Activated CD4-positive, alpha-beta memory T cell treated with anti-CD3 and anti-CD28 coated beads for 36 hours (primary cell): ENCODE results near the gene OR6V1. TPM values are rescaled to one million over a fixed set of nuclear protein-coding genes. Genes with fewer than 3 reads are reported as not detected.

ENCODE experiments used
- CTCF ChIA-PET: fragments of 350-600 bp; sonication (Branson Sonifier 250); formaldehyde crosslinking; loops from one replicate; lab custom pipeline; 2021; ENCODE audit warnings: antibody characterized with exemption, inconsistent platforms; lab: Charles Lee
- POLR2A ChIA-PET: fragments of 350-600 bp; sonication (Branson Sonifier 250); formaldehyde crosslinking; loops from one replicate; lab custom pipeline; 2021; ENCODE audit warnings: antibody characterized with exemption; lab: Charles Lee
- DNase-seq: peaks from one replicate; pipeline ENCODE4 v3.0.0-alpha.2; 2020
- H3K27ac Mint-ChIP-seq: one replicate; pipeline ENCODE4 v1.8.0; 2021; ENCODE audit warnings: mixed read lengths
- H3K27me3 Mint-ChIP-seq: one replicate; pipeline ENCODE4 v1.8.0; 2021; ENCODE audit warnings: mixed read lengths
- H3K36me3 Mint-ChIP-seq: one replicate; pipeline ENCODE4 v1.8.0; 2021; ENCODE audit warnings: mixed read lengths
- H3K4me1 Mint-ChIP-seq: one replicate; pipeline ENCODE4 v1.8.0; 2021; ENCODE audit warnings: low read depth, mixed read lengths
- H3K4me3 Mint-ChIP-seq: one replicate; pipeline ENCODE4 v1.8.0; 2021; ENCODE audit warnings: mild to moderate bottlenecking, mixed read lengths
- H3K9me3 Mint-ChIP-seq: one replicate; pipeline ENCODE4 v1.8.0; 2021; ENCODE audit warnings: mixed read lengths
- intact Hi-C: fragments of 100-400 bp; cut with micrococcal nuclease; formaldehyde crosslinking; loops from one replicate; pipeline ENCODE4 v1.15.1; 2023
- total RNA-seq, 2 experiments: library from RNA; stranded (reverse); gene quantifications; one replicate each; pipeline ENCODE4 v1.2.3, GENCODE V29; 2021

OR6V1 gene
- not detected for total RNA-seq

DNA sequence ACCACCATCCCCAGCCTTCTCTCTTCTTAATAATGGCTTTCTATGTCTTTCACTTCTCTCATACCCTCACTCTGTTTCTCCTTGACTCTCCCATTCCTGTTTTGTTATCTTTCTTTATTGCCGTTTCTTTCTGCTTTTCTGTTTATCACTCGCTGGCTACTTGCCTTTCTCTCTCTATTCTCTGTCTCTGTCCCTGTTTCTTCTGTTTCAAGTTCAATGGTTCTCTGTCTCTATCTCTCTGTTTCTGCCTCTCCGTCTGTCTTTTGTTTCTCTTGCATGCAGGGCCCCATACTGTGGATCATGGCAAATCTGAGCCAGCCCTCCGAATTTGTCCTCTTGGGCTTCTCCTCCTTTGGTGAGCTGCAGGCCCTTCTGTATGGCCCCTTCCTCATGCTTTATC is at the start of gene OR6V1:
OR6V1 (plus strand) TSS at position 301 of the 400 bp plus-strand sequence; CDS start at position 301, 0 bp downstream.
- ChIA-PET CTCF (no interaction called here), POLR2A (no interaction called here)
- intact Hi-C loops: no loop called here
- Mint-ChIP-seq H3K27me3 (peaks cover 14% of the 10 kb centered on the region), H3K27ac (no peak within 1 kb of the TSS), H3K4me1 (peaks cover 2% of the 10 kb centered on the region), H3K4me3 (no peak within 1 kb of the TSS), H3K36me3 (no peaks in the 10 kb centered on the region), H3K9me3 (no peaks in the 10 kb centered on the region)
- DNase-seq: no peak

- intact Hi-C loops: loop anchor here (1.0 to 10.0 kb wide), 9 partner anchors 122 to 1028 kb away; partner anchors contain the start of gene TAS2R38
- DNase-seq: no peak
- H3K4me3 Mint-ChIP-seq: peak overlapping the region; percentile 73
- no peaks in the 10 kb centered on the region for H3K36me3 Mint-ChIP-seq
- H3K27me3 Mint-ChIP-seq: peaks cover 2% of the 10 kb centered on the region
- H3K4me1 Mint-ChIP-seq: peaks cover 7% of the 10 kb centered on the region
- no peaks in the 10 kb centered on the region for H3K9me3 Mint-ChIP-seq
- ChIA-PET CTCF (interaction anchor here (0.6 to 18.4 kb wide), 36 partner anchors 8 to 1028 kb away, joined by 3 to 402 read pairs (median 6); partner anchors contain the start of gene EPHB6), POLR2A (interaction anchor here (1.3 kb wide), 1 partner anchor 212 kb away, joined by 4 read pairs; no protein-coding TSS in a partner anchor)
- H3K27ac Mint-ChIP-seq: no peak overlapping the region
Observed at GRCh38 chr7:143002898-143003297, 49.2 kb upstream of the OR6V1 start.

DNA sequence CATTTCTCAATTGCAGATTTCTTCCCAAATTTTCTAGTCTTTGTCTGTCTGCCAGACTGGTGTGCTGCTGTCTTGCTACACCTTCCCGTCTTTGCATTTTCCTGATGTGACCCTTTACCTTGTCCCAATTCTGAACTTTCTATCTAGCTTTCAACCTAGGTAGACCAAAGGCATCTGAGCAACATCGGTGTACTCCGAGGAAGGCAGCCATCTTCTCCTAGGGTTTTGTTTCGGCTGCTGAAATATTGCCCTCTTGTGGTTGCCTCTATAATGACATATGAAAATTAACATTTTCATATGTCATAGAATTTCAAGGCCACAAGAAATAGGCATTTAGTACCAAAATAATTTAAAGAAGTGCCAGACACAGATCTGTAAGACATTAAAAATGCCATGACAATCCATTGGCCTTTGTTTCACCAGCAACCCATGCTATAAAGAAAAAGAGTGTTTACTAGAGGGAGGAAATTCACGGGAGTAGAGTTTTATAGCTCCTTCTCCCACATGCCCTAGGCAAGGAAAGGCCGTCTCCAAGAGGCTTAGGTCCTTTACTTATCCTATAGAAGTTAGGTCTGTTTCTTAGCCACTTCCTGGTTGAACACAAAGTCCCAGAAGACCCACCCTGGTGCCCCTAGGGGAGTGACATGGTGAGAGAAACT is 48.6 kb upstream of the OR6V1 start:
- Mint-ChIP-seq H3K9me3 (no peaks in the 10 kb centered on the region), H3K36me3 (no peaks in the 10 kb centered on the region), H3K4me3 (peak overlapping the region; percentile 73), H3K27ac (no peak overlapping the region), H3K4me1 (peaks cover 9% of the 10 kb centered on the region), H3K27me3 (peaks cover 3% of the 10 kb centered on the region)
- intact Hi-C loops: loop anchor here (1.0 to 10.0 kb wide), 9 partner anchors 122 to 1029 kb away; partner anchors contain the start of gene TAS2R38
- DNase-seq: peak; percentile 45
- ChIA-PET CTCF (interaction anchor here (0.6 to 18.4 kb wide), 37 partner anchors 8 to 1028 kb away, joined by 3 to 402 read pairs (median 6); partner anchors contain the start of gene EPHB6), POLR2A (interaction anchor here (1.3 kb wide), 1 partner anchor 212 kb away, joined by 4 read pairs; no protein-coding TSS in a partner anchor)

DNA sequence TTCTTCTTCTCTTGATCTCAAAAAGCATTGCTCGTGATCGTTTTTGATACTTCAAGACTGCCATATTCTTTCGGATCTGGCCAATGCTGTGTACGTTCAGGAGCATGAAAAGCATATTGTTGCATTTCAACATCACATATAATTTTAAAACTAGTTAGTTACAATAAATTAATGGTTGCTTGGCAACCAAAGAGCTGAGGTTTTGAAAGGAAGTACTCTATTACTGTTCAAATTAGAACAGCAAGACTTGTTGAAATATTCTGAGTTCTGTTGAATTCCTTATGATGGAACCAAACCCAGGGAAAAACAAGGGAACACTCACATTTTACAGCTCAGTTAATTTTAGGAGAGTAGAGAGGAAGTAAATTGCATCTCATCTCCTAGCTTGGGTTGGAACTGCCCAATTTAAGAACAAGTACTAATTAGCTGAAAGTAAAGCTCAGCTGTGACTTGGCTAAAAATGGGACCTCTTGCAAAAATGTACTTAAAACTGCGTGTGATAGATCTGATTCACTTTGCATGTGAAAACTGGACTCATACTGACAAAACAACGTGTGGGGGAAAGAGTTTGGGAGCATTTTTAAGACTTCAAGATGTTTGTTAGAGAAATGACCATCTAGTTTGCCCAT is 46.4 kb upstream of the OR6V1 start:
- intact Hi-C loops: loop anchor here (5.0 to 10.0 kb wide), 3 partner anchors 412 to 1031 kb away; partner anchors contain the start of gene TAS2R38
- ChIA-PET POLR2A (no interaction called here), CTCF (interaction anchor here (0.7 to 18.4 kb wide), 16 partner anchors 11 to 471 kb away, joined by 3 to 402 read pairs (median 4); partner anchors contain the start of gene TAS2R40)
- DNase-seq: no peak
- H3K9me3 Mint-ChIP-seq: no peaks in the 10 kb centered on the region
- peaks cover 3% of the 10 kb centered on the region for H3K27me3 Mint-ChIP-seq
- H3K4me3 Mint-ChIP-seq: no peak overlapping the region
- no peak overlapping the region for H3K27ac Mint-ChIP-seq
- peaks cover 9% of the 10 kb centered on the region for H3K4me1 Mint-ChIP-seq
- no peaks in the 10 kb centered on the region for H3K36me3 Mint-ChIP-seq

DNA sequence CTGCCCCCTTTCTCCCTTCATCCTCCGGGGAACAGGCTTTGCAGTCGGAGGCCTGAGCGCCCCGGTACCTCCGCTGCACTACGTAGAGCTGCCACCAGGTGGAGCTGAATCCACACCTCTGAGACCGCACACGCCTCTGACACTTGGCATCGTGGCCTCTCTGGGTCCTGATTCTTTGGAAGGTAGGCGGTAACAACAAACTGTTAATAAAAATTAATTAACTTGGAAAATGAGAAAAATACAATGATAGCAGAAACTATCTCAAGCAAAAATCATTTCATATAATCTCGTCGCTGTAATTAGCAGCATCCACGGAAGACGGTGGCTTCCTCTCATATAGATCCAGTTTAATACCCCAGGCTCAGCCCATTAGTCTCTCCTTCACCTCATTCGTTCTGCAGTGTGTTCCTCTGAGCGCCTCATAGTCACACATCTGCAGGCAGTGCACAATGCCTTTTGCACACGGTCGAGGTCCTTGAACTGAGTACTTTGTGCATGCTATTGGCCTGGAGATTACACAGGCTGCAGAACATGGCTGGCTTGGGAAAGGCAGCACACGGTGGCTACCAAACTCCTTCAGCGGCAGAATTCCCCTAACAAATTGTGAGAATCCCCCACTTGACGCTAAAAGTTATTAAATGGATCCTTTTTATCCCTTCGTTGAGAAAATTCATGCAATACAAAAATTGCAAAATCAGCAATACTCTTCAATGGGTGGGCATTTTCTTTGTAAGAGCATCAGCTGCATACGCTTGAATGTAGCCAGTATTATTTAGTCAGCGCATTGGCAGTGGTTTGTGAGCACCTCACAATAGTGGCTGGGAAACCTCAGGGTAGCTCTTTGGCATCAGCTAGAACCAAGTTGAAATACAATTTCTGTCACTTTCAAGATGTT is 43.9 kb upstream of the OR6V1 start:
- H3K4me1 Mint-ChIP-seq: peaks cover 5% of the 10 kb centered on the region
- no peaks in the 10 kb centered on the region for H3K9me3 Mint-ChIP-seq
- intact Hi-C loops: loop anchor here (1.0 to 10.0 kb wide), 4 partner anchors 207 to 1033 kb away; partner anchors contain the start of gene TAS2R38
- DNase-seq: peak; percentile 88
- no peaks in the 10 kb centered on the region for H3K36me3 Mint-ChIP-seq
- H3K27me3 Mint-ChIP-seq: peaks cover 5% of the 10 kb centered on the region
- no peak overlapping the region for H3K27ac Mint-ChIP-seq
- CTCF ChIA-PET: interaction anchor here (0.7 to 18.4 kb wide), 15 partner anchors 8 to 408 kb away, joined by 3 to 402 read pairs (median 4); partner anchors contain the start of gene TAS2R40
- POLR2A ChIA-PET: no interaction called here
- H3K4me3 Mint-ChIP-seq: no peak overlapping the region

- H3K4me1 Mint-ChIP-seq: peaks cover 3% of the 10 kb centered on the region
- H3K9me3 Mint-ChIP-seq: no peaks in the 10 kb centered on the region
- H3K36me3 Mint-ChIP-seq: no peaks in the 10 kb centered on the region
- peaks cover 12% of the 10 kb centered on the region for H3K27me3 Mint-ChIP-seq
- no peak for DNase-seq
- POLR2A ChIA-PET: no interaction called here
- no peak overlapping the region for H3K27ac Mint-ChIP-seq
- no peak overlapping the region for H3K4me3 Mint-ChIP-seq
- intact Hi-C loops: no loop called here
- CTCF ChIA-PET: interaction anchor here (0.7 to 18.4 kb wide), 3 partner anchors 9 to 204 kb away, joined by 3 to 402 read pairs (median 3); no protein-coding TSS in a partner anchor
Observed at GRCh38 chr7:143012001-143012400, 40.1 kb upstream of the OR6V1 start.

GRCh38 chr7:143012409-143012808 is 39.7 kb upstream of the OR6V1 start:
- DNase-seq: no peak
- intact Hi-C loops: no loop called here
- POLR2A ChIA-PET: no interaction called here
- H3K4me3 Mint-ChIP-seq: no peak overlapping the region
- CTCF ChIA-PET: interaction anchor here (1.0 to 18.4 kb wide), 3 partner anchors 10 to 203 kb away, joined by 3 to 402 read pairs (median 5); no protein-coding TSS in a partner anchor
- H3K27me3 Mint-ChIP-seq: peaks cover 12% of the 10 kb centered on the region
- peaks cover 3% of the 10 kb centered on the region for H3K4me1 Mint-ChIP-seq
- no peak overlapping the region for H3K27ac Mint-ChIP-seq
- no peaks in the 10 kb centered on the region for H3K9me3 Mint-ChIP-seq
- no peaks in the 10 kb centered on the region for H3K36me3 Mint-ChIP-seq

DNA sequence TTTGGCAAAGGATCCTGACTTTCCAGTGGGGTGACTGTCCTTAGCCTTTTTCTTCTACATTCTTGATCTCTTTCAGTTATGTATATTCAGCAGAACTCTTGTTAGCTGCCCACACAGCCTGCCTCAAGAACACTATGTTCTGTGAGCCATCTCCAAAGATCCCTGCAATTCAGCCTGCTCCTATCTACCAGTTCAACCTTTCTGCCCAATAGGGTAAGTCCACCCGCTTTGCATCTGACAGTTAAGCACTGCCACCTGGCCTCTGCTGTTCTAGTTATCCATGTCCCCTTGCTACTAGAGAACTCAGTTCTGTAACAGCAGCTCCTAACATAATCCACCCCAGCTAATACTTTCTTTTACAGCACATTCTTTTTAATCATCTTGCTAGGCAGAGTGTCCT is 38.7 kb upstream of the OR6V1 start:
- H3K9me3 Mint-ChIP-seq: no peaks in the 10 kb centered on the region
- ChIA-PET POLR2A (no interaction called here), CTCF (interaction anchor here (1.3 to 18.4 kb wide), 4 partner anchors 10 to 202 kb away, joined by 3 to 402 read pairs (median 6); no protein-coding TSS in a partner anchor)
- intact Hi-C loops: no loop called here
- no peak for DNase-seq
- peaks cover 9% of the 10 kb centered on the region for H3K27me3 Mint-ChIP-seq
- H3K36me3 Mint-ChIP-seq: no peaks in the 10 kb centered on the region
- H3K27ac Mint-ChIP-seq: no peak overlapping the region
- no peak overlapping the region for H3K4me3 Mint-ChIP-seq
- no peaks in the 10 kb centered on the region for H3K4me1 Mint-ChIP-seq

GRCh38 chr7:143013893-143014292 is 38.2 kb upstream of the OR6V1 start:
- Mint-ChIP-seq H3K27me3 (peaks cover 9% of the 10 kb centered on the region), H3K36me3 (no peaks in the 10 kb centered on the region), H3K9me3 (no peaks in the 10 kb centered on the region), H3K27ac (no peak overlapping the region), H3K4me3 (no peak overlapping the region), H3K4me1 (no peaks in the 10 kb centered on the region)
- no peak for DNase-seq
- CTCF ChIA-PET: interaction anchor here (1.3 to 18.4 kb wide), 4 partner anchors 11 to 202 kb away, joined by 3 to 402 read pairs (median 6); no protein-coding TSS in a partner anchor
- POLR2A ChIA-PET: no interaction called here
- intact Hi-C loops: no loop called here

DNA sequence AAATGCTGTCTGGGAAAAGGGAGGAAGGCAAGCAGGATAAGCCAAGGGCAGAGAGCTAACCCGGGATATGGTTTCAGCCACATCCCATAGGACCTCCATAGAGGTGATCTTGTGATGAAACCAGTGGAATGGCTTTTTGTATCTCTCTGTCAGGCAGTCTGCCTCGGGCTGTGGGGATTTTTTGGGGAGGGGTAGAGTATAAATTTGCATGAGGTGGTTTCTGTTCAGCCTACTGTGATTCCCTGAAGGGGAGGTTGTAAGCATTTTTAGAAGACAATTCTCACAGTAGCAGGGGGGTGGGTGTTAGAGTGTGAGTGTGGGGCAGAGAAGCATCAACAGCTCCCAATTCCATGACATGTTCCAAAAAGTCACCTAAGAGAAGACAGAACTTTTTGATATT is 37.1 kb upstream of the OR6V1 start:
- Mint-ChIP-seq H3K4me1 (no peaks in the 10 kb centered on the region), H3K4me3 (no peak overlapping the region), H3K27ac (no peak overlapping the region), H3K9me3 (no peaks in the 10 kb centered on the region), H3K36me3 (no peaks in the 10 kb centered on the region), H3K27me3 (peaks cover 9% of the 10 kb centered on the region)
- intact Hi-C loops: no loop called here
- ChIA-PET POLR2A (no interaction called here), CTCF (interaction anchor here (2.5 to 18.4 kb wide), 2 partner anchors 12 to 201 kb away, joined by 17 to 402 read pairs; no protein-coding TSS in a partner anchor)
- no peak for DNase-seq

GRCh38 chr7:143015926-143016490 is 36.1 kb upstream of the OR6V1 start:
- H3K9me3 Mint-ChIP-seq: no peaks in the 10 kb centered on the region
- H3K4me3 Mint-ChIP-seq: no peak overlapping the region
- CTCF ChIA-PET: interaction anchor here (1.1 to 18.4 kb wide), 4 partner anchors 8 to 200 kb away, joined by 5 to 402 read pairs (median 12); no protein-coding TSS in a partner anchor
- intact Hi-C loops: no loop called here
- POLR2A ChIA-PET: no interaction called here
- no peak for DNase-seq
- H3K4me1 Mint-ChIP-seq: no peaks in the 10 kb centered on the region
- no peaks in the 10 kb centered on the region for H3K36me3 Mint-ChIP-seq
- H3K27me3 Mint-ChIP-seq: peaks cover 9% of the 10 kb centered on the region
- H3K27ac Mint-ChIP-seq: no peak overlapping the region
